CD4-positive, alpha-beta T cell (primary cell): ENCODE results near the gene MCUB. TPM values are rescaled to one million over a fixed set of nuclear protein-coding genes. Genes with fewer than 3 reads are reported as not detected.

Experiments
- ATAC-seq: fragments of 200-7000 bp; cut with Tn5 transposase; one replicate; pipeline ENCODE4 v1.10.0; 2022; ENCODE audit warnings: mild to moderate bottlenecking; ENCODE audit not compliant: poor library complexity
- CTCF ChIA-PET: fragments of 350-600 bp; sonication (Branson Sonifier 250); formaldehyde crosslinking; loops from one replicate; lab custom pipeline; 2021; ENCODE audit warnings: antibody characterized with exemption, inconsistent platforms; lab: Charles Lee
- POLR2A ChIA-PET: fragments of 350-600 bp; sonication (Branson Sonifier 250); formaldehyde crosslinking; loops from one replicate; lab custom pipeline; 2021; ENCODE audit warnings: antibody characterized with exemption, inconsistent platforms; lab: Charles Lee
- DNase-seq, 14 experiments: peaks; one replicate each; pipeline ENCODE4 v3.0.0-alpha.2; 2013 to 2020; ENCODE audit warnings: mixed read lengths in 2 of 14
- H3K27ac ChIP-seq, 2 donors: one replicate each; pipeline versions ENCODE4 v1.5.1 to v1.7.0; 2013; ENCODE audit warnings: low read length in 2 of 2, low read depth in 1 of 2, mild to moderate bottlenecking in 1 of 2
- H3K27me3 ChIP-seq, 2 experiments: 1 replicate in 1 of 2; 2 replicates in 1 of 2; pipeline versions ENCODE4 v1.6.1 to v1.7.0; 2013; ENCODE audit warnings: low read length in 2 of 2, control low read depth in 1 of 2, mild to moderate bottlenecking in 1 of 2, moderate library complexity in 1 of 2; ENCODE audit not compliant: insufficient read depth in 2 of 2, control insufficient read depth in 1 of 2
- H3K36me3 ChIP-seq: one replicate; pipeline ENCODE4 v1.6.1; 2013; ENCODE audit warnings: low read length, control low read depth; ENCODE audit not compliant: insufficient read depth
- H3K4me1 ChIP-seq: one replicate; pipeline ENCODE4 v1.6.1; 2013; ENCODE audit warnings: low read length, control low read depth; ENCODE audit not compliant: insufficient read depth
- H3K4me3 ChIP-seq: one replicate; pipeline ENCODE4 v1.5.1; 2013; ENCODE audit warnings: mild to moderate bottlenecking, low read length, moderate library complexity
- H3K9me3 ChIP-seq, 2 experiments: 1 replicate in 1 of 2; 2 replicates in 1 of 2; pipeline versions ENCODE4 v1.6.1 to v1.7.0; 2013; ENCODE audit warnings: low read length in 2 of 2, mild to moderate bottlenecking in 2 of 2, control low read depth in 1 of 2, moderate library complexity in 1 of 2; ENCODE audit not compliant: control insufficient read depth in 1 of 2, insufficient read depth in 1 of 2
- H3K27ac Mint-ChIP-seq: one replicate; pipeline ENCODE4 v1.8.0; 2020; ENCODE audit warnings: mixed read lengths
- H3K27me3 Mint-ChIP-seq: one replicate; pipeline ENCODE4 v1.8.0; 2021; ENCODE audit warnings: mixed read lengths
- H3K36me3 Mint-ChIP-seq: one replicate; pipeline ENCODE4 v1.8.0; 2021; ENCODE audit warnings: low read depth, mixed read lengths
- H3K4me1 Mint-ChIP-seq: one replicate; pipeline ENCODE4 v1.8.0; 2021; ENCODE audit warnings: low read depth, mixed read lengths
- H3K4me3 Mint-ChIP-seq: one replicate; pipeline ENCODE4 v1.8.0; 2020; ENCODE audit warnings: mild to moderate bottlenecking, mixed read lengths
- H3K9me3 Mint-ChIP-seq: one replicate; pipeline ENCODE4 v1.8.0; 2020; ENCODE audit warnings: mixed read lengths
- intact Hi-C, 2 experiments: fragments of 100-400 bp; cut with DNase I in 1 of 2; cut with micrococcal nuclease in 1 of 2; formaldehyde crosslinking; loops; one replicate each; pipeline versions ENCODE4 v1.15.1 to v1.9.0; 2023 to 2025; cut with DNase I, micrococcal nuclease
- total RNA-seq, 174 experiments: library from RNA in 2 of 174; stranded (reverse) in 2 of 174; gene quantifications; one replicate each; pipeline ENCODE4 v1.2.3 and lab custom pipeline; 2021 to 2026
- TF ChIP-seq, protein P1 (sequence below): fragments of 200-600 bp; IDR thresholded peaks from one replicate; pipeline ENCODE4 v1.8.0; 2022; ENCODE audit warnings: antibody characterized with exemption, mild to moderate bottlenecking

MCUB gene
- total RNA-seq, 2 experiments from 2014 or later, result 98.1 to 108 TPM

DNA sequence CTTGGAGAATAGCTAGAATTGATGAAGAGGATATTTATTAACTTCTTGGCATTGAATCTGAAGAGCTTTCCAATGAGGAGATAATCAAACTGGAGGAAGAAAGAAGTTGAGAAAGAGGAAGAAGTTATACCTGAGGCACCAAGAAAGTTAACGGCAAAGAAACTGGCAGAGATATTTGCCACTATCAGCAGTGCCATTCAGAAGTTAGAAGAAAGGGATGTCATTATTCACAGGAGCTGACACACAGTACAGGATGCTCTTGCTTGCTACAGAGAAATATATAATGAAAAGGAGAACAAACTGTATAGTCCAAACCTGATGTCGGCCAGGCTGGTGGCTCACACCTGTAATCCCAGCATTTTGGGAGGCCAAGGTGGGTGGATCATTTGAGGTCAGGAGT lies 64.5 kb downstream of the MCUB start:
- Mint-ChIP-seq H3K4me1 (peaks cover 84% of the 10 kb centered on the region), H3K9me3 (no peaks in the 10 kb centered on the region), H3K27me3 (no peaks in the 10 kb centered on the region), H3K27ac (peak overlapping the region; percentile 72), H3K4me3 (no peak overlapping the region), H3K36me3 (peaks cover 47% of the 10 kb centered on the region)
- Histone ChIP-seq H3K36me3 (peaks cover 12% of the 10 kb centered on the region), H3K27ac (no peak overlapping the region), H3K9me3 (no peaks in the 10 kb centered on the region), H3K4me3 (no peak overlapping the region), H3K4me1 (peaks cover 4% of the 10 kb centered on the region), H3K27me3 (no peaks in the 10 kb centered on the region)
- no peak for DNase-seq
- TF ChIP-seq, protein P1, sequence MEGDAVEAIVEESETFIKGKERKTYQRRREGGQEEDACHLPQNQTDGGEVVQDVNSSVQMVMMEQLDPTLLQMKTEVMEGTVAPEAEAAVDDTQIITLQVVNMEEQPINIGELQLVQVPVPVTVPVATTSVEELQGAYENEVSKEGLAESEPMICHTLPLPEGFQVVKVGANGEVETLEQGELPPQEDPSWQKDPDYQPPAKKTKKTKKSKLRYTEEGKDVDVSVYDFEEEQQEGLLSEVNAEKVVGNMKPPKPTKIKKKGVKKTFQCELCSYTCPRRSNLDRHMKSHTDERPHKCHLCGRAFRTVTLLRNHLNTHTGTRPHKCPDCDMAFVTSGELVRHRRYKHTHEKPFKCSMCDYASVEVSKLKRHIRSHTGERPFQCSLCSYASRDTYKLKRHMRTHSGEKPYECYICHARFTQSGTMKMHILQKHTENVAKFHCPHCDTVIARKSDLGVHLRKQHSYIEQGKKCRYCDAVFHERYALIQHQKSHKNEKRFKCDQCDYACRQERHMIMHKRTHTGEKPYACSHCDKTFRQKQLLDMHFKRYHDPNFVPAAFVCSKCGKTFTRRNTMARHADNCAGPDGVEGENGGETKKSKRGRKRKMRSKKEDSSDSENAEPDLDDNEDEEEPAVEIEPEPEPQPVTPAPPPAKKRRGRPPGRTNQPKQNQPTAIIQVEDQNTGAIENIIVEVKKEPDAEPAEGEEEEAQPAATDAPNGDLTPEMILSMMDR, result no peak
- ATAC-seq, result no peak
- ChIA-PET CTCF (no interaction called here), POLR2A (interaction anchor here (0.8 to 1.3 kb wide), 6 partner anchors 9 to 67 kb away, joined by 3 to 4 read pairs (median 3); partner anchors contain the start of gene MCUB)
- intact Hi-C loops, result loop anchor here in 1 of 2 experiments (5.0 kb wide), 1 partner anchor 33 kb away; no protein-coding TSS in a partner anchor

DNA sequence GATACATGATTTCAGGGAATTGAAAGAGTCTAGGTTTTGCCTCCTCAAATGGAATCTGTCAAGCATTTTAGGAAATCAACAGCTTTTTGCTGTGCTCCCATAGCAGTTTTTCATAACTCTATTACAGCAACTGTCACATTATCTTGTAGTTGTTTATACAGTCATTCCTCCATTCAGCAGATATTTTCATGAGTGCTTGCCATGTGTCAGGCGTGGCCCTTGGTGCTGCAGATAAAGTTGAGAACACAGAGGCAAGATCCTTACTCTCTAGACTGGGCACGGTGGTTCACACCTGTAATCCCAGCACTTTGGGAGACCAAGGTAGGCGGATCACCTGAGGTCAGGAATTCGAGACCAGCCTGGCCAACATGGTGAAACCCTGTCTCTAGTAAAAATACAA lies 67.3 kb downstream of the MCUB start:
- POLR2A ChIA-PET, result no interaction called here
- no peak for ATAC-seq
- H3K4me1 Mint-ChIP-seq, result peaks cover 86% of the 10 kb centered on the region

DNA sequence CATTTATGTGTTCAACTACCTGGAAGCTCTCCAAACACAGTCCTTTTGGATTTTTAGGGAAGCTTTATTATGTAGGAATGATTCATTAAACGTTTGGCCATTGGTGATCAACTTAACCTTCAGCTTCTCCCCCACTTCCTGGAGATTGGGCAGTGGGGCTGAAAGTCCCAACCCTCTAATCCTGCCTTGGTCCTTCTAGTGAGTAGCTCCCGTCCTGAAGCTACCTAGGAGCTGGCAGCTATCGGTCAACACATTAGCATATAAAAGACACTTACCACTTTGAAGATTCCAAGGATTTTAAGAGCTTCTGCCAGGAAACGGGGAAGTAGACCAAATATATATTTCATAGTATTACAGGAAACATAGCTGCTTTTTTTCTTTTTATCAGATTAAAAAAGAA lies 69.7 kb downstream of the MCUB start:
- H3K9me3 Mint-ChIP-seq, result no peaks in the 10 kb centered on the region
- ChIA-PET CTCF (interaction anchor here (0.9 to 1.7 kb wide), 3 partner anchors 9 to 196 kb away, joined by 3 to 5 read pairs (median 3); partner anchors contain the start of gene SEC24B), POLR2A (interaction anchor here (0.6 to 4.8 kb wide), 6 partner anchors 12 to 1544 kb away, joined by 3 to 31 read pairs (median 8); partner anchors contain the start of gene MCUB)
- ATAC-seq, result no peak
- Histone ChIP-seq H3K9me3 (no peaks in the 10 kb centered on the region), H3K27me3 (no peaks in the 10 kb centered on the region), H3K4me1 (peaks cover 12% of the 10 kb centered on the region), H3K36me3 (peaks cover 3% of the 10 kb centered on the region), H3K4me3 (no peak overlapping the region), H3K27ac (no peak overlapping the region)
- TF ChIP-seq, protein P1, result no peak
- intact Hi-C loops, result loop anchor here in 1 of 2 experiments (5.0 kb wide), 1 partner anchor 42 kb away; no protein-coding TSS in a partner anchor
- H3K36me3 Mint-ChIP-seq, result peaks cover 47% of the 10 kb centered on the region
- peak overlapping the region; percentile 5 for H3K4me3 Mint-ChIP-seq
- DNase-seq, result no peak
- H3K4me1 Mint-ChIP-seq, result peaks cover 73% of the 10 kb centered on the region
- peak overlapping the region; percentile 72 for H3K27ac Mint-ChIP-seq
- H3K27me3 Mint-ChIP-seq, result no peaks in the 10 kb centered on the region

More for the DNA sequence above, 67.3 kb downstream of the MCUB start:
- no peak overlapping the region for H3K27ac ChIP-seq
- Mint-ChIP-seq H3K36me3 (peaks cover 52% of the 10 kb centered on the region), H3K4me3 (no peak overlapping the region), H3K9me3 (no peaks in the 10 kb centered on the region), H3K27ac (peak overlapping the region; percentile 72), H3K27me3 (no peaks in the 10 kb centered on the region)
- H3K27me3 ChIP-seq, result no peaks in the 10 kb centered on the region
- no peak overlapping the region for H3K4me3 ChIP-seq
- TF ChIP-seq, protein P1, result no peak
- intact Hi-C loops, result loop anchor here in 1 of 2 experiments (5.0 kb wide), 1 partner anchor 40 kb away; no protein-coding TSS in a partner anchor
- CTCF ChIA-PET, result interaction anchor here (0.7 kb wide), 1 partner anchor 9 kb away, joined by 3 read pairs; no protein-coding TSS in a partner anchor
- DNase-seq, result no peak
- peaks cover 11% of the 10 kb centered on the region for H3K36me3 ChIP-seq
- peaks cover 12% of the 10 kb centered on the region for H3K4me1 ChIP-seq
- H3K9me3 ChIP-seq, result no peaks in the 10 kb centered on the region
